GM12878 (cell line): ENCODE measurements around the gene HIF3A. TPM values are rescaled to one million over a fixed set of nuclear protein-coding genes. Genes with fewer than 3 reads are reported as not detected.

Experiments used
- ATAC-seq: fragments of 200-7000 bp; cut with Tn5 transposase; 3 replicates; pipeline ENCODE4 v1.9.1; 2020; ENCODE audit warnings: mild to moderate bottlenecking, moderate library complexity
- Bru-seq: library from RNA; stranded (reverse); fragments of 400-500 nt; gene quantifications from one replicate; lab custom pipeline; 2021; lab: Mats Ljungman, UMichigan
- BruChase-seq, 2 experiments: library from RNA; stranded (reverse); fragments of 400-500 nt; gene quantifications; one replicate each; lab custom pipeline; 2021; lab: Mats Ljungman, UMichigan
- BruUV-seq: library from RNA; stranded (reverse); fragments of 400-500 nt; replicated peaks from 2 replicates; lab custom pipeline; 2021; lab: Mats Ljungman, UMichigan
- CTCF ChIA-PET: fragments of 300-600 bp; sonication (Branson Sonifier 250); formaldehyde crosslinking; extraction: SDS; loops from one replicate; lab custom pipeline; 2021; ENCODE audit warnings: inconsistent platforms; lab: Yijun Ruan, JAX
- POLR2A ChIA-PET: fragments of 350-600 bp; formaldehyde crosslinking; extraction: SDS; loops from one replicate; lab custom pipeline; 2021; ENCODE audit warnings: inconsistent platforms; lab: Charles Lee
- RAD21 ChIA-PET: fragments of 300-600 bp; sonication (Branson Sonifier 250); formaldehyde crosslinking; loops from one replicate; lab custom pipeline; 2023; ENCODE audit warnings: antibody characterized with exemption; ENCODE audit not compliant: unreplicated experiment; lab: Charles Lee
- SMC1A ChIA-PET: fragments of 300-600 bp; sonication (Branson Sonifier 250); formaldehyde crosslinking; loops from one replicate; lab custom pipeline; 2023; ENCODE audit not compliant: unreplicated experiment, uncharacterized antibody; lab: Charles Lee
- DNase-seq: peaks from one replicate; pipeline ENCODE4 v3.0.0-alpha.2; 2011; ENCODE audit warnings: low read depth, low spot score
- FAIRE-seq: peaks from 3 replicates; lab custom pipeline; 2011; peaks lifted over from hg19 to GRCh38; lab: Jason Lieb, UNC
- H2AFZ ChIP-seq: 2 replicates; pipeline ENCODE4 v1.6.0; 2011; ENCODE audit warnings: low read depth, low read length, control low read depth; ENCODE audit not compliant: control insufficient read depth
- H3K27ac ChIP-seq: 2 replicates; pipeline ENCODE4 v1.5.1; 2011; ENCODE audit warnings: control low read depth; ENCODE audit not compliant: control insufficient read depth, insufficient read depth
- H3K27me3 ChIP-seq, 2 experiments: replicated peaks in 1 of 2; 2 replicates each; pipeline versions ENCODE4 v1.6.0 to v1.6.1; 2011; ENCODE audit warnings: low read length in 1 of 2; ENCODE audit not compliant: control insufficient read depth in 2 of 2, insufficient read depth in 2 of 2
- H3K36me3 ChIP-seq, 2 experiments: 2 replicates each; pipeline ENCODE4 v1.5.1; 2011; ENCODE audit warnings: low read length in 1 of 2; ENCODE audit not compliant: control insufficient read depth in 2 of 2, insufficient read depth in 2 of 2
- H3K4me1 ChIP-seq: 2 replicates; pipeline ENCODE4 v1.6.1; 2011; ENCODE audit warnings: mild to moderate bottlenecking, low read length, moderate library complexity, mixed read lengths; ENCODE audit not compliant: control insufficient read depth, insufficient read depth
- H3K4me2 ChIP-seq: 2 replicates; pipeline ENCODE4 v1.6.0; 2011; ENCODE audit warnings: control low read depth; ENCODE audit not compliant: control insufficient read depth, insufficient read depth
- H3K4me3 ChIP-seq: fragments of 200-600 bp; sonication (generic); 2 replicates; pipeline ENCODE4 v1.5.1; 2016
- H3K79me2 ChIP-seq: 2 replicates; pipeline ENCODE4 v1.6.0; 2011; ENCODE audit warnings: low read length; ENCODE audit not compliant: control insufficient read depth, insufficient read depth
- H3K9ac ChIP-seq: 2 replicates; pipeline ENCODE4 v1.8.0; 2011; ENCODE audit warnings: low read length, control low read depth, mixed read lengths; ENCODE audit not compliant: control insufficient read depth, insufficient read depth
- H3K9me3 ChIP-seq: replicated peaks from 3 replicates; pipeline ENCODE4 v1.5.1; 2011; ENCODE audit warnings: mild to moderate bottlenecking, low read length; ENCODE audit not compliant: control insufficient read depth, insufficient read depth
- H4K20me1 ChIP-seq: 2 replicates; pipeline ENCODE4 v1.6.0; 2011; ENCODE audit not compliant: control insufficient read depth, insufficient read depth
- CBX3 ChIP-seq: fragments of 200-600 bp; sonication (generic); IDR thresholded peaks from 2 replicates; pipeline ENCODE4 v1.6.1; 2016; ENCODE audit warnings: low read depth, borderline replicate concordance
- PBX3 ChIP-seq: IDR thresholded peaks from 2 replicates; pipeline ENCODE4 v1.6.1; 2011; ENCODE audit warnings: mild to moderate bottlenecking, low read depth, low read length, moderate library complexity; ENCODE audit not compliant: insufficient replicate concordance
- PKNOX1 ChIP-seq: fragments of 450-650 bp; IDR thresholded peaks from 2 replicates; pipeline ENCODE4 v1.6.1; 2016; ENCODE audit warnings: mild to moderate bottlenecking
- WGBS: methylation state at CpG from one replicate; pipeline ENCODE4 v1.1.6; 2016; ENCODE audit warnings: low lambda C conversion rate; ENCODE audit not compliant: insufficient replicate concordance, insufficient coverage; ENCODE audit errors: missing lambda C conversion rate; 5-methylcytosine and 5-hydroxymethylcytosine counted together
- in situ Hi-C: fragments of 300-500 bp; cut with MboI; formaldehyde crosslinking; loops from 9 replicates; pipeline ENCODE4 v1.14.3; 2018; ENCODE audit warnings: mixed read lengths
- intact Hi-C: fragments of 100-400 bp; cut with micrococcal nuclease; formaldehyde crosslinking; loops from one replicate; pipeline ENCODE4 v1.14.2; 2022; ENCODE audit not compliant: unreplicated experiment
- long read RNA-seq, 2 experiments: library from polyadenylated mRNA; unstranded; transcript quantifications; one replicate each; pipeline ENCODE4 v2.0.0, GENCODE V29; 2019 to 2020
- polyA minus RNA-seq, 3 experiments: library from RNA; depleted of rRNA, polyadenylated mRNA; stranded (reverse); fragments of >200 nt; gene quantifications; 2 replicates each; pipeline ENCODE4 v1.2.3, GENCODE V29; 2011
- polyA plus RNA-seq, 11 experiments: library from polyadenylated mRNA; depleted of rRNA in 4 of 11; unstranded in 6 of 11; stranded (reverse) in 5 of 11; fragments of >200 nt; fragmentation: Nextera tagmentation in 4 of 11; fragmentation: Illumina TruSeq in 1 of 11; extraction: Ambion mirVana in 4 of 11; extraction: Trizol in 1 of 11; gene quantifications; 1 replicate in 1 of 11; 2 replicates in 10 of 11; pipeline versions ENCODE4 v1.2.1 to v1.2.3, GENCODE V29; 2011 to 2016; ENCODE audit warnings: inconsistent platforms in 2 of 11, missing spikeins in 2 of 11, low read depth in 1 of 11
- total RNA-seq, 4 experiments: library from RNA; depleted of rRNA in 3 of 4; stranded (reverse); fragments of >200 nt in 3 of 4; fragmentation: Illumina TruSeq in 1 of 4; extraction: Trizol in 1 of 4; gene quantifications; 2 replicates each; pipeline versions ENCODE4 v1.2.1 to v1.2.3, GENCODE V29; 2013 to 2021

Gene HIF3A
- total RNA-seq (2013; cell fraction: nucleolus; rRNA removed): 0.06 TPM in 1 of 2 replicates, not detected in the other
- total RNA-seq (2014; rRNA removed) (0.06 TPM in 1 of 2 replicates, not detected in the other), total RNA-seq (2014; rRNA removed; fragmentation: Illumina TruSeq; extraction: Trizol) (not detected in 2 replicates), total RNA-seq (2021) (0.18 and 0.32 TPM in 2 replicates), polyA plus RNA-seq (2011; rRNA removed) (not detected in 2 replicates), polyA plus RNA-seq (2014; fragmentation: Illumina TruSeq; extraction: Trizol) (not detected in 2 replicates), polyA plus RNA-seq (2014; fragmentation: Nextera tagmentation; extraction: Ambion mirVana) (under 1 TPM in 1 of 2 experiments, not detected in 1; 0.03 TPM), polyA plus RNA-seq (2014; rRNA removed) (not detected in 2 replicates), polyA plus RNA-seq (2016; fragmentation: Nextera tagmentation; extraction: Ambion mirVana) (under 1 TPM; 0.03 to 0.20 TPM), polyA minus RNA-seq (2011; rRNA and poly(A)+ RNA removed) (not detected in 2 replicates), Bru-seq, nascent RNA (not detected), BruChase-seq, experiment 1, labeled RNA remaining after a 6-hour chase (percentile 2 among the genes with signal in this experiment), BruChase-seq, experiment 2, labeled RNA remaining after a 2-hour chase (percentile 0 among the genes with signal in this experiment)
- not detected for polyA plus RNA-seq (2011; ENCODE audit: low read depth)
- polyA plus RNA-seq (2011; cell fraction: cytosol; rRNA removed): not detected in 2 replicates
- not detected in 2 replicates for polyA plus RNA-seq (2011; cell fraction: nucleus; rRNA removed)
- not detected in 2 replicates for polyA plus RNA-seq (2012)
- polyA minus RNA-seq (2011; cell fraction: cytosol; rRNA and poly(A)+ RNA removed): not detected in 2 replicates
- not detected in 2 replicates for polyA minus RNA-seq (2011; cell fraction: nucleus; rRNA and poly(A)+ RNA removed)
- long read RNA-seq, experiment 1: 0 reads
- long read RNA-seq, experiment 2: 0 reads

DNA sequence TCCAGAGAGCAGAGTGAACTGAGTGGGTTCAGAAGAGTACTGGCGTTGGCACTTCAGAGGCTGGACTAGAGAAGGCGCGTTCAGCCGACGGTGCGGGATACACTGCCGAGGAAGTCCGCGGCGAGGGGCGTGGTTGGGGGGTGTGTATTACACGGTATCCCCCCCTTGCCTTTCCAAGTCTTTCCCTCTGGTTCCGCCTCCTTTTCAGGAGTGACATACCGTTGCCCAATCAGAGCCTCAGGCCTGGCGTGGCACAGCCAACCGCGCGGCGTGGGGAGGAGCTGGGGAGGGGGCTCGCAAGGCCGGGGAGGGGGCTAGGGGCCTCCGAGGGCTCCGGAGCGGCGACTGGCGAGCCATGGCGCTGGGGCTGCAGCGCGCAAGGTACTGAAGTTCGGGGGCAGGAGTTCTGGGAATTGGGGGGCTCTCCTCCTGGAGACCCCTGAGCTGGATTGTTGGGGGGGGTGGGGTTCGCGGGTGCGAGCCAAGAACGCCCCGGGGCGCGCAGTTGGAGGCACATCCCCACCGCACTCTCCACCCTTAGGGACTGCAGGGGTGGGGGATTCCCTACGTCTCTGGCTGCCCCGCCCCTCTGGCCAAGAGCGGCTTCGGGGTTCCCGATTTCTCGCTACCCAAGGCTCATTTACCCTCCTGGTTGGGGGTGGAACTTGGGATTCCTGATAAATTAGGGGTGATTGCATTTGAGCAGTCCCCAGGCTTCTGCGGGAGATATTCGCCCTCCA, at the start of gene HIF3A:
TSS of gene HIF3A (plus strand) at position 321 of the 740 bp plus-strand sequence. CDS start at position 356, 35 bp downstream.
- no peaks in the 10 kb centered on the region for H3K79me2 ChIP-seq
- no peak within 1 kb of the TSS for H3K4me3 ChIP-seq
- H3K27me3 ChIP-seq: no peaks in the 10 kb centered on the region; a peak in 1 of 4 replicates
- no peaks in the 10 kb centered on the region for H4K20me1 ChIP-seq
- H3K36me3 ChIP-seq: no peaks in the 10 kb centered on the region
- ATAC-seq: no peak
- H3K27ac ChIP-seq: no peak within 1 kb of the TSS
- DNase-seq: no peak
- ChIA-PET POLR2A (interaction anchor here (0.6 kb wide), 1 partner anchor 152 kb away, joined by 3 read pairs; no protein-coding TSS in a partner anchor), RAD21 (no interaction called here)
- H3K9ac ChIP-seq: no peak within 1 kb of the TSS
- WGBS: 28% methylated on average over 38 of the region's 46 CpGs
- in situ Hi-C loops: no loop called here
- TF ChIP-seq PKNOX1 (peak; percentile 40; the same call in 1 of the 2 replicates), PBX3 (peak; percentile 64), CBX3 (no peak)
- TF ChIP-seq, all 136 proteins: peak for 2
- ChIA-PET CTCF (interaction anchor here (0.7 to 1.2 kb wide), 2 partner anchors 11 to 15 kb away, joined by 3 read pairs; no protein-coding TSS in a partner anchor), SMC1A (no interaction called here)
- no peak for FAIRE-seq
- BruUV-seq: no TSS peak
- no peaks in the 10 kb centered on the region for H3K4me1 ChIP-seq
- H3K4me2 ChIP-seq: no peak within 1 kb of the TSS
- no peaks in the 10 kb centered on the region for H3K9me3 ChIP-seq
- H2AFZ ChIP-seq: no peak within 1 kb of the TSS
- intact Hi-C loops: no loop called here
